Measurements from ENCODE around the gene AKIP1.
"Not testable (repeated sequence)": the region's sequence is repeated elsewhere in the genome, so short reads cannot be mapped to it uniquely, and the experiment has no call there.

The AKIP1 gene, protein sequence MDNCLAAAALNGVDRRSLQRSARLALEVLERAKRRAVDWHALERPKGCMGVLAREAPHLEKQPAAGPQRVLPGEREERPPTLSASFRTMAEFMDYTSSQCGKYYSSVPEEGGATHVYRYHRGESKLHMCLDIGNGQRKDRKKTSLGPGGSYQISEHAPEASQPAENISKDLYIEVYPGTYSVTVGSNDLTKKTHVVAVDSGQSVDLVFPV

DNA sequence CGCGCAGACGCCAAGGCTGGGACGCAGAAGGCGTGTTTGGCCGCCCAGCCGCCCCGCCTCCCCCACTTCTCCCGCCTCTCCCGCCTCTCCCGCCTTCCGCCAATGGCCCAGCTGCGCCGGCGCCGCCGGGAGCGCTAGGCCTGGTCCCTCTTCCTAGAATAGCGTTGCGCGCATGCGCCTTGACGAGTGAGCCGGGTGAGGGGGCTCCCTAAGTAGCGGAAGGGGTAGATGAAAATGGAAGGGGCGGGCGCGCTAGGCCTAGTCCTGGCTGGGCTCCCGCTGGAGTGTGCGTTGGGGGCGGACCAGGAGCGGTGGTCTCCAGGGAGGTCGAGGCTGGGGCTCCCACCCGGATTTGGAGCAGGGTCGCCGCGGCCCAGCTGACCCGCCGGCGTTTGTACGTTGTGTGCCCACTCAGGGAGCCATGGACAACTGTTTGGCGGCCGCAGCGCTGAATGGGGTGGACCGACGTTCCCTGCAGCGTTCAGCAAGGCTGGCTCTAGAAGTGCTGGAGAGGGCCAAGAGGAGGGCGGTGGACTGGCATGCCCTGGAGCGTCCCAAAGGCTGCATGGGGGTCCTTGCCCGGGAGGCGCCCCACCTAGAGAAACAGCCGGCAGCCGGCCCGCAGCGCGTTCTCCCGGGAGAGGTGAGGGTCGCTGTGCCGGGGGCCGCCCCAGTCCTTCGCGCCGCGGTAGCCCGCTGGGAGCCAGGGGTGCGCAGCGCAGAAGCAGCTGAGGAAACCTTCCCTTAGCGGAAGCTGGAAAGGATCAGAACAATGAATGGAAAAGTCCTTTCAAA lies at the start of gene AKIP1:
Gene AKIP1 (plus strand): TSS at position 161 of the 795 bp plus-strand sequence. CDS start 261 bp downstream, at position 422.
- peak; percentile 97 for DNase-seq (ENCODE audit: low read depth, low spot score)

DNA sequence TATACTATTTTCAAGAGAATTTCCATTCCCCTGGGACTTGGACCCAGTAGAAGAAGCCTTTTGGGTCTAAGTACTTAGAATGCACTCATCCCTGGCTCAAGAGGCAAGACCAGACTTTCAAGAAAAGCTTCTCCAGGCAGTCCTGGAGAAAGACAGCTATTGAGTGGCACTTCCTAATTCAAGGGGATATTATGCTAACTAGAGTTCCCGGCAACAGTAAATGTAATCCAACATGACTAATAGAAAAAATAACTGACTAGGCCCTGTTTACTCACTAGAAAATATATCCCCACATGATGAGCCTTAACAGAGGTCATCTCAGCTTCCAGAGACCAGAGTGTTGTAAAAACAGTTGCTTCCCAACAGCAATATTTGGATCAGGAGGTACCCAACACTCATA lies 47.2 kb upstream of the AKIP1 start:
- DNase-seq (ENCODE audit: low read depth, low spot score), result no peak

DNA sequence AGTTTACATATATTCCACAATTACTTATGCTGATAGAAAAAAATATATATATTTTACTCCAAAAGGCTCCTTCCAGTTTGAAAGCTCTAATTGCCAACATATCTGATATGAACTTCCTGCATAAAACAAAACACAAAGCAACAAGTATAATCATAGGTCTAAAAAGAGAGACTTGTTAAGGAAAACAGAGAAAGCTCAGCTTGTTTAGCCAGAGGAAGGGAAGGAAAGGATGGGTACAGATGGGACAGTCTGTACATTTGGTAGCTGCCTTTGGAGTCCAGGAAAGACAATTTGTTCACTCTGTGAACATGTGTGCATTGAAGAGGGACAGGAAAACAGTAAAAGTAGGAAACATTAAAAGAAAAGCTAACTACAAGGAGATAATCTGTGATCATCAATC lies 45.7 kb upstream of the AKIP1 start:
- no peak for DNase-seq (ENCODE audit: low read depth, low spot score)

DNA sequence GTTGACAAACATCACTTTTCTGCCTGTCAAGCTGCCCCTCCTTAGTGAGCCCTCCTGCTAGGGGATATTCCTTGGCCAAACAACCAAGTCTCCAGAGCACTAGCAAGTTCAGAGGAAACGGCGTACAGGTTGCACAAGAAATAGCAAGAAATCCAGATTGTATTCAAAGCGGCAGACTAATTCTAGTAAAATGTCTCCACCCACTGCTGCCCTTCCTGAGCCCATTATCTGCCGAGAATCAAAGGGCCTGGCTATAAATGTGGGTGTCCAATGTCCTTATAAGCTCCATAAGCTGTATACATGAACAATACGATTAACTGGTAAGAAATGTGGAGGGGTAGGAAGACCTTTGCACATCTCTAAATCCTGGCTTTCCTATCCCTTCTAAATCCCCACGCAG lies 44.0 kb upstream of the AKIP1 start:
- DNase-seq (ENCODE audit: low read depth, low spot score), result no peak

DNA sequence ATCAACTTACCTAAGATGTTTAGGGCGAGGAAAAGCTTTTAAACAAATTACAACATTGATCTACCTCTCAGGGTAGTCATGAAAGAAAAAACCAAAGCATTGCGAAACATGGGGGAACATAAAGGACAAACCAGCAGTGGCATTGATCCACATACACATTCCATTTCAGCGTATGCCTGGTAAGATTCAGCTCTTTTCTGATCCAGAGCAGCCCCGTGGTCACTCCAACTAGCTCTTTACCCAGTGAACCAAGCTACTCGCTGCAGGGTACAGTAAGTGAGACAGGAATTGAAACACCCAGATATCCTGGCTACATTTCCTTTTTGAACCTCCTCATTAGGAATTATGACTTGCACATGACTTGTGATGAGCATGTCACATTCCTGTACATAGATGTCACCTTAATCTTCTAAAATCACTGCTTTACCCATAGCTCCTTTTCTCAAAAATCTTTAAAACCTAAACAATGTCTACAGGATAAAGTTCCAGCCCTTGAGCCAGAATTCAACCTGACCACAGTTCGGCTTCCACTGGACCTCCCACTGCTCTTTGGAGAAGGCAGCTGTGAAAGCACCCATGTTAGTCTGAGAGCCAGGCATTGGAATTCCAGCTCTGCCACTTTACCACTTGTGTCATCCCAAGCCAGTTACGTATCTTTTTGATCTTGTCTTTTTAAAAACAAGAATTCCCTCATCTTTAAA lies 42.9 kb upstream of the AKIP1 start:
- DNase-seq (ENCODE audit: low read depth, low spot score), result no peak

DNA sequence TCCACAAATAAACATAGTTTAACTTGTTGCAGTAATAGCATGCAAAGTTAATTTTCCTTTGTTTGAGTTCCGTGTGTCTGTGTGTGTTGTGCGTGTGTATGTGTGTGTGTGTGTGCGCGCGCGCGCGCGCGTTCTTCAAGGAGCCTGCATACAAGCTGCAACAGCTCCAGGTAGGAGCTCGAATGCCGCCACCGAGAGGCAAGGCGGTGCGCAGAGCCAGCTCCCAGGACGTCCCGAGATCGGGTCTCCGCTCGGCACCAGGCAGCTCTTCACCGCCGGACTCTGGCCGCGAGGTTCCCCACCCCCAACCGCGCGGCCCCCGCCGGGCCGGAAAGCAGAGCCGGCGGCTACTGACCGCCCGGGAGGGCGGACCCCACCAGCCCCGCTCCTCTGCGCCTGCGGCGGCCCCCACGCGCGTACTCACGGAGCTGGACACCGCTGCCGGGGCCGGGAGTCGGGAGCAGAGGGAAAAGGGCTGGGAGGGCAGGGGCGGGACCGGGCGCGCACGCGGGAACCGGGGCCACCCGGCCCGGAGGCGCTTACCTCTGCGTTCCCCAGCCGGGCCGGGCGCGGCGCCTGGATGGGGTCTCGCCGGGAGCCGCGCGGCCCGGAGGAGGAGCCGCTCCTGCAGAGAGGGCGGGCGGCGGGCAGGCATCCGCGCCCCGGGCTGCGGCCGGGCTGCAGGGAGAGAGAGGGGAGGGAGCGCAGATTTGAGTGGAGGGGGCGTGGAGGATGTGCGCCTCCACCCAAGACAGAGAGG lies 40.4 kb upstream of the AKIP1 start:
- peak; percentile 83 for DNase-seq (ENCODE audit: low read depth, low spot score)

DNA sequence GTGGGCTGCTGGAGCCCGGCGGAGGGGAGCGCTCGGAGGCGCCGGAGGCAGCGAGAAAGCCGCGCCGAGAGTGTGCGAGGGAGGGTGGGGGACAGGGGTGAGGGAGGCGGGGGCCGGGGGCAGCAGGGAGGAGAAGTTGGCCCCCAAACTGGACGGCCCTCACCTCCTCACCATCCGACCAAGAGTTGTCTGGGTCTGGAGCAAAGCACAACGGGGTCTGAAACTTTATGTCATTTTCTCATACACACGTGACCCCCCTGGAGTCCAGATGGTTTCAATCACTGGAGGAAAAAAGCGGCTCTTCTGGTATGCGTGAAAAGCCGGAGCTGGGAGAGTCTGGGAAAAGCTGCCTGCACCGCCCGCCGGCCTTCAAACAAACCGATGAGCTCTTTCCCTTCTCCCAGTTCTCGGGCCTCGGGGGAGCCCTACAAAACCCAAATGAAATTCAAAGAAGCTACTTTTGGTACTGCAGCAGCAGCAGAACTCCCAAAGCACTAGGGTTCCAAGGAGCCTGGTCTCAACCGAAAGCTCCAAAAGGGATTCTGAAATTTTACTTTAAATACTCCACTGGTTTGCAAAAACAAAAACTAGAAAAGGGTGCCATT lies 39.7 kb upstream of the AKIP1 start:
- peak; percentile 91 for DNase-seq (ENCODE audit: low read depth, low spot score)

DNA sequence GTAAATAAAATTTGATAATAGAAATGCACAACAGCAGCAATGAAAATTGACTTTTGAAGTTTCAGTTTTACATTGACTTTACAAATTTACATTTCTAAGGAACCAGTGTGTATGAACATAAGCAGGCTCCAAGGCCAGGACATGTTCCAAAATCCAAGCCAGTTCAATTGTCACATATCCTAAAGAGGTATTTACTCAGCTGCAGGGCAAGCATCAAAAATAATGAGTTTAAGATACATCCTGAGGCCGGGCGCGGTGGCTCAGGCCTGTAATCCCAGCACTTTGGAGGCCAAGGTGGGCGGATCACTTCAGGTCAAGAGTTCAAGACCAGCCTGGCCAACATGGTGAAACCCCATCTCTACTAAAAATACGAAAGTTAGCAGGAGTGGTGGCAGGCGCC lies 39.0 kb upstream of the AKIP1 start:
- DNase-seq (ENCODE audit: low read depth, low spot score), result no peak

DNA sequence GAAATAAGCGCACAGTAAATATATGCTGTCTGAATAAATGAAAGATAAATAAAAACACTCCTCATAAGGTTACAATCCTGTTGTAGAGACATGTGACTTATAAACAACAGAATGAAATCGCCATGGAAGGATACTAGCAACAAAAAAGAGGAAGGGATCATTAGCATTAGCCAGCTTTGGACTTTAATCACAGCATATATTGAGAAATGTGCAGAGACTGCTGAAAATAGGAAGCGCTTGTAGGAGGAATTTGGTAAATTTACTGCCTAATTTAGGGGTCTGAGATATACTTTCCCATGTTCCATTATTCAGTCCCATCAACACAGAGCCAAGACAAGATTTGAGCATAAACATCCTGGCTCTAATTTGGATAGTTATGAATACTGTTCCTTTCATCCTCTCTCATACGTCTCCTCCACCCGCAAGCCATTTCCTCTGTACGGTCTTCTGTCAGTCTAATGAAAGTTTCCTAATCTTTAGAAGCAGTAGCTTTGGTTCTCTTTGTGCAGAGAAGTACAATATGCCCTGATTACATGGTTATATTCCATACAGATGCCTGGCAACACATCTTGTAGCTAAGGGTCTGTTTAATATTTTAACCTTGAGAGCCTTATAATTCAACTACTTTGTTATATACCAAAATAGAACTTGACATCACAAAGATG lies 37.1 kb upstream of the AKIP1 start:
- DNase-seq (ENCODE audit: low read depth, low spot score), result no peak

DNA sequence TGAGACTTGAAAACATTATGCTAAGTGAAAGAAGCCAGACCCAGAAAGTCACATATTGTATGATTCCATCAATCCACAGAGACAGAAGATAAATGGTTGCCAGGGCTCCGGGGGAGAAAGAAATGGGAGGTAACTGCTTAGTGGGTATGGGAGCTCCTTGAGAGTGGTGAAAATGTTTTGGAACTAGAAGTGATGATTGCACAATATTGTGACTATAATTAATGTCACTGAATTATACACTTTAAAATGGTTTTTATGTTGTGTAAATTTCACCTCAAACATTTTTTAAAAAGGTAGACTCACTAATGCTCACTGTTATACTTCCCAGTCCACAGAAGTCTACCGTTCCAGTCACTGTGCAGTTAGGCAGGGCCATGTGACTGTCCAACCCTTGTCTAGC lies 32.2 kb upstream of the AKIP1 start:
- DNase-seq (ENCODE audit: low read depth, low spot score), result no peak

DNA sequence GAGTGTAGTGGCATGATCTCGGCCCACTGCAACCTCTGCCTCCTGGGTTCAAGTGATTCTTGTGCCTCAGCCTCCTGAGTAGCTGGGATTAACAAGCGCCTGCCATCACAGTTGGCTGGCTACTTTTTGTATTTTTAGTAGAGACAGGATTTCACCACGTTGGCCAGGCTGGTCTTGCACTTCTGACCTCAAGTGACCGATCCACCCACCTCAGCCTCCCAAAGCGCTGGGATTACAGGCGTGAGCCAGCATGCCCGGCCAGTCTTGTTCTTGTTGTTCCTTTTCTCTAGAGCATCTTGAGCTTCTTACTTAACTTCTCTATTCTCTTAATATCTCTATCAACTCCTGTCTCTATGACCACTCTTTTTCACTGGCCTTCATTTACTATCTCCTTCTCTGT lies 29.4 kb upstream of the AKIP1 start:
- DNase-seq (ENCODE audit: low read depth, low spot score), result not testable (repeated sequence)

DNA sequence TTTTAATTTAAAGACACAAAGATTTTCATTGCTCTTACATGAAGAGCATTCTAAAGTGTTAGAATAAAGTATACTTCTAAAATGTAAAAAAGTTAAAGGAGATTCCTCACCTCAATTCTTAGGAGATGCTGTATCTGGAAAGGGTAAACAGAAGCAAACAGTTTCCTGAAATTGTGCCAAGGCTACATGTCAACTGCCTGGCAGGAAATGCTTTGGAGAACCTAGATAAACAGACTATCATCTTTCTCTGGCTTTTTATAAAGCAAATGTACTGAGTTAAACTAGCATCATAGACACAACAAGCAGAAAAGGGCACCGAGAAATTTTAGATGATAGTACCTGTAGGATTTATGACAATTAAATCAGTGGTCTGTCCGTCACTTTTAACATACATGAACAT lies 24.7 kb upstream of the AKIP1 start:
- no peak for DNase-seq (ENCODE audit: low read depth, low spot score)

DNA sequence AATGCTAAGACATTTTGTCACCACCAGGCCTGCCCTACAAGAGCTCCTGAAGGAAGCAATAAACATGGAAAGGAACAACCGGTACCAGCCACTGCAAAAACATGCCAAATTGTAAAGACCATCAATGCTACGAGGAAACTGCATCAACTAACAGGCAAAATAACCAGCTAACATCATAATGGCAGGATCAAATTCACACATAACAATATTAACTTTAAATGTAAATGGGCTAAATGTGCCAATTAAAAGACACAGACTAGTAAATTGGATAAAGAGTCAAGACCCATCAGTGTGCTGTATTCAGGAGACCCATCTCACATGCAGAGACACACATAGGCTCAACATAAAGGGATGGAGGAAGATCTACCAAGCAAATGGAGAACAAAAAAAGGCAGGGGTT lies 19.8 kb upstream of the AKIP1 start:
- not testable (repeated sequence) for DNase-seq (ENCODE audit: low read depth, low spot score)

DNA sequence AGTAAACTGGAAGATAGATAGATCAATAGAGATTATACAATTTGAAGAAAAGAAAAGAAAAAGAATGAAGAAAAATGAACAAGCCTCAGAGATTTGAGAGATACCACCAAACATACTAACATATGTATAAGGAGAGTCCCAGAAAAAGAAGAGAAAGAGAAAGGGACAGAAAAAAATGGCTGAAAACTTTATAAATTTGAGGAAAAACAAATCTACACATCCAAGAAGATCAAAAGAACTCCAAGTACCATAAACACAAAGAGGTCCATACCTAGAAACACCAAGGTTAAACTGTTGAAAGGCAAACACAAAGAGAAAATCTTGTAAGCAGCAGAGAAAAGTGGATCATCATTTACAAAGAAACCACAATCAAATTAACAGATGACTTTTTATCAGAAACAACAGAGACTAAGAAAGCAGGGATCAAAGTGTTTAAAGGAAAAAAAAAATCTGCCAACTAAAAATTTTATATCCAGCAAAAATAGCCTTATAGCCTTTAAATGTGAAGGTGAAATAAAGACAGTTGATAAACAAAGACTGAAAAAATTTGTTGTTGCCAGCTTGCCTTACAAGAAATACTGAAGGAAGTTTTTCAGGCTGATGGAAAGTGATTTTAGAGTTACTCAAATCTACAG lies 11.8 kb upstream of the AKIP1 start:
- no peak for DNase-seq (ENCODE audit: low read depth, low spot score)

DNA sequence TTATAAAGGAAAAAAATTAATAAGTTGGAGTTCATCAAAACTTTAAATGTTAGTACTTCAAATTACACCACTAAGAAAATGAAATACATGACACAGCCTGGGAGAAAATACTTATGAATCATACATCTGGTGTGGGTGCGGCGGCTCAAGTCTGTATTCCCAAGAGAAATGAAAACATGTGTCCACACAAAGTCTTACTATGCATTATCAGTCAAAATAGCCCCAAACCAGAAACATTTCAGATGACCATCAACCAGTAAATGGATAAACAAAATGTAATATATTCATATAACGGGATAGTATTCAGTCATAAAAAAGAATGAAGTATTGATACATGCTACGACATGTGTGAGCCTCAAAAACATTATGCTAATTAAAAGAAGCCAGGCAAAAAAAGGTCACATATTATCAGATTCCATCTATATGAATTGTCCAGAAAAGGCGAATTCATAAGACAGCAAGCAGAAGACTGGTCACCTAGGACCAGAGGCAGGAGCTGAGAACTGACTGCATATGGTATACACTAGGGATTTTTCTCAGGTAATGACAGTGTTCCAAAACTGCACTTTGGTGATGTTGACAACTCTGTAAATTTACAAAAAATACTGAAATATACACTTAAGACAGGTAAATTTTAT lies 5.3 kb upstream of the AKIP1 start:
- no peak for DNase-seq (ENCODE audit: low read depth, low spot score)

DNA sequence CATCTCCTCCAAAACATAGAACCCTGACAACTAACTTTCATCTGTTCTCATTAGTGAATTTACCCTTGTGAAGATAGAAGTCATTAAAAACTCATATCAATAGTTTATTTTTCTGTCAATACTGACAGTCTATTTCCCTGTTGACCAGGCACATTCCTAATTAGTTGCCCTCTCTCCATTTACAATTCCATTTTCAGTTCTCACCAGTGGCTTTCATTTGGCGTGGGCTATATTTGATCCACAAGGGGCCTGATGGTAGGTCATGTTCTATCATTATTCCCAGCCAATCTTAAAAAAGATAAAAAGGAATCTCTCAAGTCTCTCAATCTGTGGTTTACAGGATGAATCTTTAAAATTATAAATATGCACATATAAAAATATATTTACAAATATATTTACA lies 3.9 kb upstream of the AKIP1 start:
- DNase-seq (ENCODE audit: low read depth, low spot score), result no peak

DNA sequence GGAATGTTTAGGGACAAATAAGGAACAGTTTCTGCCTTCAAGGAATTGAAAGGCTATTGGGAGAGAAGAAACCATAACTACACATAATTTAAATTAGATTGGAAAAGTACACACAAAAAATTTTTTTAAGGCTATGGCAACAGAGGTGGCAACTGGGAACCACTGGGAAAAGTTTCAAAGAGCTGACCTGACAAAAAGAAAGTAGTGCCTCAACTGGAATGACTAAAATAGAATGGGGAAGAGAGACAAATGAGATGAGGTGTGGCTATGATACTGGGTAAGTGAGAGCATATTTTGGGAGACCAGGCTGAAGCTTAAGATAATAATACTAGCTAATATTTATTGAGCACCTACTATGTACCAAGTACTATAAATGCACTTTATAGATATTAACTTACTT lies 2.9 kb upstream of the AKIP1 start:
- DNase-seq (ENCODE audit: low read depth, low spot score), result no peak

DNA sequence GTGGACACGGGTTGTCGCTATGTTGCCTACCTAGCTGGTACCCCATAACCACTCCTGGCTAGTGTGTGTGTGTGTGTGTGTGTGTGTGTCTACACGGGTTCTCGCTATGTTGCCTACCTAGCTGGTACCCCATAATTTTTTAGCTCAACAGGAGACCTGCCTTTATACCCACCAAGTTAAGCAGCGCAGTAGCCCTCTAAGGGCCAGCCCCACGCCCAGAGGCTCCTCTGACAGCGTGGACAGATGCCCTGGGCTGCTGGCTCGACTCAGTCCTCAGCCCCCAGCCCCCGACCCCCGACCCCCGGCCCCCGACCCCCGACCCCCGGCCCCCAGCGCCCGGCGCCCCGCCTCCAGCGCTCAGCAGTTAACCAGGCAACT lies 351 bp upstream of the AKIP1 start:
- no peak for DNase-seq (ENCODE audit: low read depth, low spot score)

DNA sequence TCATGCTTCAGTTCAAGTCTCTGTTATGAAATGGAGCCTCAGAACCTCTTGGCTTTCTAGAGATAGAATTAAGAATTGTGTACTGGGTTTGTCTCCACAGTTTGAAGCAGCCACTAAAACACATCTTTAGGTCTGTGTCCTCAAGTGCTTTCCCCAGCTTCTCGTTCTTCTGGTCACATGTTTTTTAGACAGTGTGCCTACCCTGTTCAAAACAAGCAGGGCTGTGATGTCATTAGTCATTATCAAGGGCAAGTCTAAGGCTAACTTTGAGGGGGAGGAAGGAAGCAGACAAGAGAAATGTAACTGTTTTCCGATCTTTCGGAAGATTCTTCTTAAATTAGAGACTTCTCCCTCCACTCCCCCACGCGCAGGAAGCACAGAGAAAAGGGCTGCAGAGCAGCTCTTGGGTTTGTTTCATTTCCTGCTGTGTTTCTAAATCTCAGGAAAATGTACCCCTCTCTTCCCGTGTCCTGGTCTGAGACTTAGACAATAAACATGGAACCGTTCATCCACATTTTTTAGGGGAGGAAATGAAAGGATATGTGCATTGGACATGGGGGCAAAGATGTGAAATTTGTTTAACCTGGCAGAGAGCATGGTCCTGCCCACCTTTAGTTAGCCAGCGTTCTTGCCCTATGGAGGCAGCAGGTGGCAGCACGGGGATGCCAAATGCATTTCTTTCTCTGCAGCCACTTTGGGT lies 3.1 kb downstream of the AKIP1 start:
- DNase-seq (ENCODE audit: low read depth, low spot score), result peak; percentile 52

DNA sequence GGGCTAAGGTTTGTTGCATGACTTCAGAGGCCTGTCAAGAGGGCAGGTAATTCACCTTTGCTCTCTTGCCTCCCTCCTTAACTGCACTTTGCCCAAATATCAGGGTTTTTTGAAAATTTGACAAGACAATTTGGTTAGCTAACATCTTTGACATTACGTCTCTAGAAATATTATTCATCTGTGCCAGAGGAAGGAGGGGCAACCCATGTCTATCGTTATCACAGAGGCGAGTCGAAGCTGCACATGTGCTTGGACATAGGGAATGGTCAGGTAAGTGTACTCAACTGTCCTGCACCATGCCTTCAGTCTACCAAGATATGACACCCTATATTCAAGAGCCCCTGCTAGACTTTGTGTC lies 3.7 kb downstream of the AKIP1 start:
- DNase-seq (ENCODE audit: low read depth, low spot score), result no peak
